ENCODE data around the gene RAMACL.

GRCh38 chr6:166605752-166606151 lies 19.3 kb upstream of the RAMACL start:
- TF ChIP-seq CTCF (conservative IDR thresholded peaks at IDR 0.05; ENCODE audit: low read depth, low read length) (no peak), EZH2phosphoT487 (IDR thresholded peaks at IDR 0.05; ENCODE audit: borderline replicate concordance, low read length) (no peak)
